Stomach (tissue), 9 donors: ENCODE measurements around the gene EIF3J. TPM values are rescaled to one million over a fixed set of nuclear protein-coding genes. Genes with fewer than 3 reads are reported as not detected.
A peak's percentile ranks its signal among the peaks of the same experiment; 100 is the strongest.
"Not testable (repeated sequence)": the region's sequence is repeated elsewhere in the genome, so short reads cannot be mapped to it uniquely, and the experiment has no call there.

Experiments
- DNase-seq, 2 donors: peaks; one replicate each; pipeline versions ENCODE4 v3.0.0 to v3.0.0-alpha.2; 2013 to 2019
- H3K27ac ChIP-seq, 5 donors: fragments of 200-600 bp in 4 of 5; sonication (generic) in 4 of 5; one replicate each; pipeline ENCODE4 v1.5.1; 2013 to 2019; ENCODE audit warnings: mild to moderate bottlenecking in 1 of 5, moderate library complexity in 1 of 5
- H3K27me3 ChIP-seq, 3 donors: fragments of 200-600 bp; sonication (generic); one replicate each; pipeline ENCODE4 v1.5.1; 2017 to 2019; ENCODE audit warnings: mixed run types in 1 of 3
- H3K36me3 ChIP-seq, 4 donors: fragments of 200-600 bp; sonication (generic); 1 replicate in 3 of 4; 2 replicates in 1 of 4; pipeline ENCODE4 v1.5.1; 2016 to 2019
- H3K4me1 ChIP-seq, 4 donors: fragments of 200-600 bp; sonication (generic); one replicate each; pipeline ENCODE4 v1.5.1; 2016 to 2019
- H3K4me3 ChIP-seq, 4 donors: fragments of 200-600 bp; sonication (generic) in 3 of 4; one replicate each; pipeline ENCODE4 v1.5.1; 2016 to 2019; ENCODE audit warnings: mild to moderate bottlenecking in 1 of 4
- H3K9me3 ChIP-seq, 4 donors: fragments of 200-600 bp; sonication (generic); one replicate each; pipeline ENCODE4 v1.5.1; 2016 to 2019
- CTCF ChIP-seq, 7 experiments: fragments of 450-650 bp in 4 of 7; fragments of 200-600 bp in 3 of 7; sonication (generic) in 3 of 7; IDR thresholded peaks; one replicate each; pipeline ENCODE4 v1.5.1; 2016 to 2019; ENCODE audit warnings: antibody characterized with exemption in 7 of 7, control low read depth in 2 of 7, mild to moderate bottlenecking in 1 of 7
- EP300 ChIP-seq: sonication (generic); formaldehyde crosslinking; IDR thresholded peaks from one replicate; pipeline ENCODE4 v1.6.1; 2017; ENCODE audit warnings: antibody characterized with exemption
- POLR2A ChIP-seq, 4 donors: fragments of 450-650 bp; IDR thresholded peaks; one replicate each; pipeline ENCODE4 v1.6.1; 2016; ENCODE audit warnings: antibody characterized with exemption in 4 of 4, control low read depth in 2 of 4, mild to moderate bottlenecking in 1 of 4, moderate library complexity in 1 of 4
- POLR2AphosphoS5 ChIP-seq, 3 donors: sonication (generic); formaldehyde crosslinking; IDR thresholded peaks; one replicate each; pipeline ENCODE4 v1.6.1; 2016; ENCODE audit warnings: antibody characterized with exemption in 3 of 3
- WGBS, 5 donors: extraction: QIAGEN DNeasy Blood & Tissue Kit in 3 of 5; methylation state at CpG; one replicate each; pipeline versions ENCODE4 v1.1.5 to v1.1.7; 2013 to 2018; 5-methylcytosine and 5-hydroxymethylcytosine counted together
- intact Hi-C: fragments of 100-400 bp; cut with DNase I; formaldehyde crosslinking; loops from one replicate; pipeline ENCODE4 v1.15.1; 2023; ENCODE audit warnings: low total_unique reads
- polyA plus RNA-seq, 3 donors: library from polyadenylated mRNA; stranded (reverse); fragments of 200-250 nt; gene quantifications; one replicate each; pipeline ENCODE4 v1.2.3, GENCODE V29; 2013
- total RNA-seq, 5 donors: library from RNA; depleted of rRNA; stranded (reverse); fragments of >200 nt; gene quantifications; one replicate each; pipeline versions ENCODE4 v1.1.0 to v1.2.3, GENCODE V29; 2014 to 2016
- donor health status: healthy with polysubstance abuse.
- donor health status: Bipolar disorder and iron deficiency.
- donor health status: healthy.

EIF3J gene
- total and polyA plus RNA-seq, 8 donors: 41.5 to 100 (median 49.0) TPM

GRCh38 chr15:44530653-44531052, 6.3 kb upstream of the EIF3J start:
- H3K27me3 ChIP-seq: no peaks in the 10 kb centered on the region
- H3K36me3 ChIP-seq: peaks cover 0 to 24% (median 8%) of the 10 kb centered on the region in 4 donors
- no peak overlapping the region for H3K4me3 ChIP-seq
- H3K4me1 ChIP-seq: peaks cover 3 to 19% (median 11%) of the 10 kb centered on the region in 4 donors
- no peak for DNase-seq
- intact Hi-C loops: no loop called here
- no peak overlapping the region for H3K27ac ChIP-seq
- H3K9me3 ChIP-seq: no peaks in the 10 kb centered on the region
- 95 to 98% (median 98%) methylated on average over 3 of the region's 3 CpGs for WGBS, 5 donors
- no peak for TF ChIP-seq EP300
- no peak for TF ChIP-seq POLR2AphosphoS5 (IDR thresholded peaks at IDR 0.05)
- no peak for TF ChIP-seq CTCF (IDR thresholded peaks at IDR 0.05)
- no peak for TF ChIP-seq POLR2A (IDR thresholded peaks at IDR 0.05)

GRCh38 chr15:44532275-44532674, 4.7 kb upstream of the EIF3J start:
- peaks cover 3 to 24% (median 14%) of the 10 kb centered on the region in 4 donors for H3K4me1 ChIP-seq
- H3K27ac ChIP-seq, H3K4me3 ChIP-seq, H3K9me3 ChIP-seq, H3K27me3 ChIP-seq, DNase-seq, intact Hi-C loops: not testable (repeated sequence)
- WGBS, 5 donors: 94 to 100% (median 97%) methylated on average over 5 of the region's 5 CpGs
- peaks cover 0 to 13% (median 6%) of the 10 kb centered on the region in 4 donors for H3K36me3 ChIP-seq

GRCh38 chr15:44532689-44533088, 4.3 kb upstream of the EIF3J start:
- DNase-seq: no peak
- Histone ChIP-seq H3K27me3 (no peaks in the 10 kb centered on the region), H3K9me3 (no peaks in the 10 kb centered on the region), H3K4me3 (no peak overlapping the region), H3K4me1 (peaks cover 3 to 25% (median 14%) of the 10 kb centered on the region in 4 donors), H3K27ac (no peak overlapping the region), H3K36me3 (peaks cover 0 to 9% (median 4%) of the 10 kb centered on the region in 4 donors)
- TF ChIP-seq CTCF (IDR thresholded peaks at IDR 0.05): no peak
- no peak for TF ChIP-seq EP300
- no peak for TF ChIP-seq POLR2A (IDR thresholded peaks at IDR 0.05)
- no peak for TF ChIP-seq POLR2AphosphoS5 (IDR thresholded peaks at IDR 0.05)
- intact Hi-C loops: no loop called here
- WGBS, 5 donors: 92 to 96% (median 96%) methylated on average over 3 of the region's 3 CpGs

- TF ChIP-seq POLR2A (IDR thresholded peaks at IDR 0.05) (no peak), POLR2AphosphoS5 (IDR thresholded peaks at IDR 0.05) (no peak), CTCF (IDR thresholded peaks at IDR 0.05) (no peak), EP300 (no peak)
- peak overlapping the region in 2 of 4 donors; percentile 75 to 95 for H3K4me3 ChIP-seq
- no peak overlapping the region for H3K27ac ChIP-seq
- peaks cover 15 to 48% (median 32%) of the 10 kb centered on the region in 4 donors for H3K4me1 ChIP-seq
- intact Hi-C loops: no loop called here
- 93 to 97% (median 95%) methylated on average over 8 of the region's 8 CpGs for WGBS, 5 donors
- H3K36me3 ChIP-seq: peaks cover 5 to 22% (median 13%) of the 10 kb centered on the region in 4 donors
- DNase-seq: no peak
- H3K27me3 ChIP-seq: no peaks in the 10 kb centered on the region
- no peaks in the 10 kb centered on the region for H3K9me3 ChIP-seq
Observed at GRCh38 chr15:44535092-44535491, 1.9 kb upstream of the EIF3J start.

- Histone ChIP-seq H3K36me3 (peaks cover 5 to 28% (median 15%) of the 10 kb centered on the region in 4 donors), H3K27me3 (no peaks in the 10 kb centered on the region), H3K4me1 (peaks cover 15 to 55% (median 35%) of the 10 kb centered on the region in 4 donors), H3K4me3 (peak overlapping the region; percentile 75 to 97 (median 92)), H3K27ac (peak overlapping the region; percentile 98 to 99 (median 99)), H3K9me3 (no peaks in the 10 kb centered on the region)
- intact Hi-C loops: no loop called here
- WGBS, 5 donors: 51 to 58% (median 56%) methylated on average over 36 of the region's 36 CpGs
- TF ChIP-seq CTCF (IDR thresholded peaks at IDR 0.05): no peak
- TF ChIP-seq EP300: no peak
- TF ChIP-seq POLR2A (IDR thresholded peaks at IDR 0.05): no peak
- no peak for TF ChIP-seq POLR2AphosphoS5 (IDR thresholded peaks at IDR 0.05)
- peak in 1 of 2 donors; percentile 69 for DNase-seq
Observed at GRCh38 chr15:44535523-44536301, 1.2 kb upstream of the EIF3J start.
